PFSK-1 (cell line): Measurements from ENCODE around the gene RAB30.

Experiments
- FOXP2 ChIP-seq: optimal IDR thresholded peaks from 2 replicates; pipeline ENCODE3; 2011; ENCODE audit warnings: borderline replicate concordance, control low read depth, inconsistent platforms; ENCODE audit not compliant: insufficient read depth; ENCODE audit errors: extremely low read length, extremely low read depth
- POLR2AphosphoS5 ChIP-seq: IDR thresholded peaks from 2 replicates; pipeline ENCODE4 v1.6.1; 2012; ENCODE audit warnings: low read depth, mild to moderate bottlenecking, control low read depth, low read length, moderate library complexity
- REST ChIP-seq, 2 experiments: IDR thresholded peaks; 2 replicates each; pipeline versions ENCODE4 v1.6.1 to v1.8.0; 2011 to 2012; ENCODE audit warnings: low read depth in 2 of 2, low read length in 2 of 2, control low read depth in 1 of 2, inconsistent platforms in 1 of 2, mild to moderate bottlenecking in 1 of 2, moderate library complexity in 1 of 2; ENCODE audit not compliant: insufficient read depth in 1 of 2
- SIN3A ChIP-seq: IDR thresholded peaks from 2 replicates; pipeline ENCODE4 v1.6.1; 2012; ENCODE audit warnings: mild to moderate bottlenecking, low read length, moderate library complexity, borderline replicate concordance; ENCODE audit not compliant: insufficient read depth
- TAF1 ChIP-seq: IDR thresholded peaks from 2 replicates; pipeline ENCODE4 v1.6.1; 2012; ENCODE audit warnings: low read length, control low read depth, borderline replicate concordance; ENCODE audit not compliant: insufficient read depth

- TF ChIP-seq REST (IDR thresholded peaks at IDR 0.05; ENCODE audit: insufficient read depth in 1 of 2, low read depth in 2 of 2, low read length in 2 of 2): no peak
- TF ChIP-seq POLR2AphosphoS5: no peak
- TF ChIP-seq TAF1: no peak
- no peak for TF ChIP-seq SIN3A
- TF ChIP-seq FOXP2: no peak
These were observed 77.0 kb downstream of the RAB30 start for GRCh38 chr11:82994604-82995230.
